Esophagus muscularis mucosa (tissue), 3 donors: Measurements from ENCODE around the gene CLEC11A.

Source experiments
- CTCF ChIP-seq, 3 experiments: fragments of 200-600 bp in 2 of 3; fragments of 450-650 bp in 1 of 3; sonication (generic) in 2 of 3; IDR thresholded peaks; one replicate each; pipeline ENCODE4 v1.5.1; 2017 to 2019; ENCODE audit warnings: antibody characterized with exemption in 3 of 3, mild to moderate bottlenecking in 2 of 3, moderate library complexity in 1 of 3
- POLR2A ChIP-seq: fragments of 450-650 bp; IDR thresholded peaks from one replicate; pipeline ENCODE4 v1.6.1; 2017; ENCODE audit warnings: antibody characterized with exemption, moderate library complexity, mild to moderate bottlenecking, low read depth
- POLR2AphosphoS5 ChIP-seq, 2 donors: sonication (generic); formaldehyde crosslinking; IDR thresholded peaks; one replicate each; pipeline ENCODE4 v1.6.1; 2017; ENCODE audit warnings: antibody characterized with exemption in 2 of 2

- TF ChIP-seq CTCF (IDR thresholded peaks at IDR 0.05) = no peak
- TF ChIP-seq POLR2A = no peak
- no peak for TF ChIP-seq POLR2AphosphoS5 (IDR thresholded peaks at IDR 0.05)
These were observed 29.8 kb upstream of the CLEC11A start for GRCh38 chr19:50693064-50693975.
